HepG2 (cell line): ENCODE measurements around the gene TNFRSF13B.

ENCODE experiments used
- LRRFIP1 ChIP-seq: sonication (generic); formaldehyde crosslinking; conservative IDR thresholded peaks from 2 replicates; pipeline ENCODE4 v1.4.0; 2020; ENCODE audit warnings: missing genetic modification reagents
- SRF ChIP-seq: IDR thresholded peaks from 2 replicates; pipeline ENCODE4 v1.6.1; 2011; ENCODE audit warnings: mild to moderate bottlenecking, low read depth, low read length, moderate library complexity

- TF ChIP-seq LRRFIP1 (CRISPR knock-in tag) (no peak), SRF (no peak)
Measured at GRCh38 chr17:16945136-16945482, 26.8 kb downstream of the TNFRSF13B start.
